Stomach (tissue), 4 donors: ENCODE measurements around the gene LEFTY1.

Experiments used
- CTCF ChIP-seq, 7 experiments: fragments of 450-650 bp in 4 of 7; fragments of 200-600 bp in 3 of 7; sonication (generic) in 3 of 7; IDR thresholded peaks; one replicate each; pipeline ENCODE4 v1.5.1; 2016 to 2019; ENCODE audit warnings: antibody characterized with exemption in 7 of 7, control low read depth in 2 of 7, mild to moderate bottlenecking in 1 of 7
- EP300 ChIP-seq: sonication (generic); formaldehyde crosslinking; IDR thresholded peaks from one replicate; pipeline ENCODE4 v1.6.1; 2017; ENCODE audit warnings: antibody characterized with exemption

DNA sequence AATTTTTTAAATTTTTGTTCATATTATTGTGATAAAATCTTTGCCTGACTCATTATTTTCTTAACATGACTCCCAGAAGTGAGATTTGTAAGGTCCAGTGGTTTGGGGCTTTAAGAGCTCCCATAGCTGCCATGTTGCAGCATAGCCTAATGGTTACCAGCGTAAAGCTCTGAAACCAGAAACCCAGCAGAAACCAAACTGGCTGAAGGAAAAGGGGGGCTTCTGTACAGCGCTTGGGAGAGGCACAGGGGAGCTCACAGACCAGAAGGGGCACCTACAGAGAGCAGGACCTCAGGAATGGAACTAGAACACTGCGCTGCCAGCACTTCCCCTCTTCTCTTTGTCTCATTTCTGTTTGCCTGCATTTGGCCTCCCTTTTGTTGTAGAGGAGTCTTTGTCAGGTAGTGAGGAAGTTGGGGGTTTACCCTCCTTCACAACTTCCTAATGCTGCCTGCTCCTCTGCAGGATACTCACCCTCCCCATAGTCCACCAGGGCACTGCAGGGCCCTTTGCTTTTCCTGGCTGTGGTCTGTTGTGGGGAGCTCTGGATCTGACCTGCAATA, 37.7 kb upstream of the LEFTY1 start:
- TF ChIP-seq CTCF (IDR thresholded peaks at IDR 0.05) (no peak), EP300 (no peak)
